Lower leg skin (tissue), 4 donors: ENCODE measurements around the gene DBH. TPM values are rescaled to one million over a fixed set of nuclear protein-coding genes. Genes with fewer than 3 reads are reported as not detected.
"Not testable (repeated sequence)": the region's sequence is repeated elsewhere in the genome, so short reads cannot be mapped to it uniquely, and the experiment has no call there.

ENCODE experiments used
- DNase-seq, 2 donors: peaks; one replicate each; pipeline ENCODE4 v3.0.0-alpha.2; 2019; ENCODE audit warnings: low spot score in 2 of 2
- H3K4me3 ChIP-seq: fragments of 200-600 bp; sonication (generic); 2 replicates; pipeline ENCODE4 v1.5.1; 2017; ENCODE audit warnings: mild to moderate bottlenecking, low read depth; ENCODE audit not compliant: poor library complexity, severe bottlenecking
- POLR2A ChIP-seq, 2 donors: fragments of 450-650 bp; IDR thresholded peaks; one replicate each; pipeline ENCODE4 v1.6.1; 2016 to 2017; ENCODE audit warnings: antibody characterized with exemption in 2 of 2, mild to moderate bottlenecking in 1 of 2, moderate library complexity in 1 of 2
- WGBS, 2 donors: methylation state at CpG; one replicate each; pipeline ENCODE4 v1.1.5; 2018; 5-methylcytosine and 5-hydroxymethylcytosine counted together
- intact Hi-C: fragments of 100-400 bp; cut with DNase I; formaldehyde crosslinking; loops from one replicate; pipeline ENCODE4 v1.15.0; 2023; ENCODE audit warnings: low total_unique reads
- total RNA-seq, 4 donors: library from RNA; depleted of rRNA; stranded (reverse); fragments of >200 nt; gene quantifications; one replicate each; pipeline ENCODE4 v1.1.0, GENCODE V29; 2016
- TF ChIP-seq, protein P1 (sequence below), 3 donors: fragments of 450-650 bp; IDR thresholded peaks; one replicate each; pipeline ENCODE4 v1.5.1; 2016; ENCODE audit warnings: antibody characterized with exemption in 3 of 3, mild to moderate bottlenecking in 3 of 3, moderate library complexity in 2 of 3

DBH gene
- total RNA-seq, 4 donors from 2014 or later, result 0.06 TPM; not detected in 3

DNA sequence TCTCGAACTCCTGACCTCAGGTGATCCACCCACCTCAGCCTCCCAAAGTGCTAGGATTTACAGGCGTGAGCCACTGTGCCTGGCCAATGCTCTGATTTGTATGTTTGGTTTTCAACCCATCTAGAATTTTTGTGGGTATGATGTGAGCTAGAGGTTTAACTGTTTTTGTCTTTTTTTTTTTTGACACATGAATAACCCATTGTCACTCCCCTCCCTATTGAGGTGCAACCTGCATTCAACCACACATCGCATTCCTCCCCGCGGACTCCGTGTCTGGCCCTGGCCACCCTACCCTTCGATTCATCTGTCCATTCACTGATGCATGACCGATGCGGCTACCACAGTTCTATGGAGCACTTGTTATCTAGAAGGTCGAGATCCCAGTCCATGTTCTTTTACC, 17.4 kb upstream of the DBH start:
- H3K4me3 ChIP-seq, result no peak overlapping the region
- DNase-seq, result no peak
- intact Hi-C loops, result no loop called here
- TF ChIP-seq, protein P1, sequence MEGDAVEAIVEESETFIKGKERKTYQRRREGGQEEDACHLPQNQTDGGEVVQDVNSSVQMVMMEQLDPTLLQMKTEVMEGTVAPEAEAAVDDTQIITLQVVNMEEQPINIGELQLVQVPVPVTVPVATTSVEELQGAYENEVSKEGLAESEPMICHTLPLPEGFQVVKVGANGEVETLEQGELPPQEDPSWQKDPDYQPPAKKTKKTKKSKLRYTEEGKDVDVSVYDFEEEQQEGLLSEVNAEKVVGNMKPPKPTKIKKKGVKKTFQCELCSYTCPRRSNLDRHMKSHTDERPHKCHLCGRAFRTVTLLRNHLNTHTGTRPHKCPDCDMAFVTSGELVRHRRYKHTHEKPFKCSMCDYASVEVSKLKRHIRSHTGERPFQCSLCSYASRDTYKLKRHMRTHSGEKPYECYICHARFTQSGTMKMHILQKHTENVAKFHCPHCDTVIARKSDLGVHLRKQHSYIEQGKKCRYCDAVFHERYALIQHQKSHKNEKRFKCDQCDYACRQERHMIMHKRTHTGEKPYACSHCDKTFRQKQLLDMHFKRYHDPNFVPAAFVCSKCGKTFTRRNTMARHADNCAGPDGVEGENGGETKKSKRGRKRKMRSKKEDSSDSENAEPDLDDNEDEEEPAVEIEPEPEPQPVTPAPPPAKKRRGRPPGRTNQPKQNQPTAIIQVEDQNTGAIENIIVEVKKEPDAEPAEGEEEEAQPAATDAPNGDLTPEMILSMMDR (IDR thresholded peaks at IDR 0.05), result no peak
- no peak for TF ChIP-seq POLR2A (IDR thresholded peaks at IDR 0.05)
- WGBS, 2 donors, result 86 to 88% methylated on average over 10 of the region's 10 CpGs

DNA sequence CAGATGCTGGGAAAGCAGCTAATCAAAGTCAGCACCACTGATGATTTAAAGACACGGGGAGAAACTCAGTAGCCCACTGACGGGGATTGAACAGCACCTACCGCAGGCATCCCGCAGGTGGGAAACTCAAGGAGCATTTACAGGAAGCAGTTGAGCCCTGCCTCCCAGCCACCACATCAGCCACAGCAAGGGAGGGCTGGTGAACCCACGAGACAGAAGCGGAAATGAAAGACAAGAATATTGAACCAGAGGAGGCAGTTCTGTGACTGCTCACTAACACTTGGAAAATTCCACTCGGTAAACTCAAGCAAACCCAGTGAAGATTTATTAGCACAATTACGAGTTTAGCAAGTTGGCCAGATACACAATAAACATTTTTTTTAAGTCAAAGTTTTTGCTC, 16.4 kb upstream of the DBH start:
- DNase-seq, result no peak

DNA sequence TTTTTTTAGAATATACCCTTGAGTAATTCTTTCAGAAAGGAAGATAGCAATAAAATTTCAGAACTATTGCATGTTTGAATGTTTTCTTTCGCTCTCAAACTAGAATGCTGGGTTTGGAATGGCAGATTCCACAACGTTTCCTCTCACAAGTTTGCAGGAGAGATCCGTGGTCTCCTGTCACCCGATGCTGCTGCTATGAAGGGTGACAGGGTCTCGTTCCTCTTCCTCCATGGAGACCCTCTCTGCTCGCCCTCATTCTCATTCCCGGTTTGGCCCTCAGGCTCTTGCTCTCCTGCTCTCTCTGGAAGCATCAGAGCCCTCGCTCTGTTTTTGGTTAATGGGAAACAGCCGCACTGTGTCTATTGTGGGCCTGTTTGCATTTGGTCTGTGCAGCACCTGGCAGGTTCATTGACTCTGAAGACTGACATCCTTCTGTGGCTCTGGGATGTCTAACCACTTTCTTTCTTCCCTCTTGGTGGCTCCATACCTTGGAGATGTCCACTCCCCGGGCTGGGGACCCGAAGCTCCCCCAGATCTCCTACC, 14.4 kb upstream of the DBH start:
- DNase-seq, result no peak
- intact Hi-C loops, result no loop called here
- no peak for TF ChIP-seq POLR2A (IDR thresholded peaks at IDR 0.05)
- TF ChIP-seq, protein P1 (IDR thresholded peaks at IDR 0.05), result no peak
- no peak overlapping the region for H3K4me3 ChIP-seq
- 58 to 63% methylated on average over 11 of the region's 11 CpGs for WGBS, 2 donors

More for the DNA sequence above, 16.4 kb upstream of the DBH start:
- 8 to 10% methylated on average over 8 of the region's 8 CpGs for WGBS, 2 donors
- H3K4me3 ChIP-seq, result no peak overlapping the region
- intact Hi-C loops, result no loop called here
- TF ChIP-seq, protein P1 (IDR thresholded peaks at IDR 0.05), result no peak
- TF ChIP-seq POLR2A (IDR thresholded peaks at IDR 0.05), result no peak

DNA sequence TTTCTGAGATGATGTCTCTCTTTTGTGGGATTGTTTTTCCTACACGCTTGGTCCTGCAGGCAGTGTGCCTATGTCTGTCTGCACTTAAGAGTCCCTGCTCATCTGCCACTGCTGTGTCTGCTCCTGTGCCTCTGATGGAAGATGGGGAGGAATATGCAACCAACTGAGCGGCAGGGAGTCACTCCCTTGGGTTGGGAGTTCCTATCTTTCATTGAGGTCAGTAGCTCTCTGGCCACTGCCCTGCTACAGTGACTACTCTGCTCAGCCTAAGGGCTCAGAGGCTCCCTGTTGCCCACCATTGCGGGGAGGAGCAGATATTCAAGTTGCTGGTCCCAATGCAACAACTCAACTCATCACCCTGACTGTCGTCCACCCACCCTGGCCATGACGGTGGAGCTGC, 13.6 kb upstream of the DBH start:
- WGBS, 2 donors, result 56 to 58% methylated on average over 4 of the region's 5 CpGs
- TF ChIP-seq, protein P1 (IDR thresholded peaks at IDR 0.05), result no peak
- no peak for TF ChIP-seq POLR2A (IDR thresholded peaks at IDR 0.05)
- no peak overlapping the region for H3K4me3 ChIP-seq
- DNase-seq, result no peak
- intact Hi-C loops, result no loop called here

DNA sequence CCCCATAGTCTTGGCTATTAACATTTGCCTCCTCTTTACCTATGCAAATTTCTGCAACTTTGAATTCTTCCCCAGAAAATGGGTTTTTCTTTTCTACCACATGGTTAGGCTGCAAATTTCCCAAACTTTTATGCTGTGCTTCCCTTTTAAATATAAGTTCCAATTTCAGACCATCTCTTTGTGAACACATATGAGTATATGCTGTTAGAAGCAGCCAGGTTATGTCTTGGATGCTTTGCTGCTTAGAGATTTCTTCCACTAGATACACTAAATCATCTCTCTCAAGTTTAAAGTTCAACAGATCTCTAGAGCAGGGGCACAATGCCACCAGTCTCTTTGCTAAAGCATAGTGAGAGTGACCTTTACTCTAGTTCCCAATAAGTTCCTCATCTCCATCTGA, 10.2 kb upstream of the DBH start:
- H3K4me3 ChIP-seq, intact Hi-C loops, DNase-seq: not testable (repeated sequence)

DNA sequence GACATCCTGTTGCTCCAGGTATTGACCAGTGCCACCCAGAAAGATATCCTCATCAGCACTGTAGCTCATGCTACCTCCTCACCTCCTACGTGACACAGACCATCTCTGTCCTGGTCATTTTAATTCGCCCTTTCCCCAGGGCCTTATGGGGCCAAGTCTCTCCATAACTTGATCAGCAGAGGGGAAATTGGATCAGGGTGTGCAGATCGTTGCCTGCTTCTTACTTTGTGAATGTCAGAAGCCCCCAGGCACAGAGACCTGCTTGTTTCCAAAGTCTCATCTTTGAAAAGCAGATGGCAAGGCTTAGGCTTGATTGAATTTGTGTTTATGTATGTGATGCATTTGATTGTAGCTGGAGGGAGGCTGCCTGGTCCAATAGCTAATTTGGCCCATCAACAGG, 8.8 kb upstream of the DBH start:
- H3K4me3 ChIP-seq, result no peak overlapping the region
- TF ChIP-seq, protein P1 (IDR thresholded peaks at IDR 0.05), result no peak
- intact Hi-C loops, result no loop called here
- no peak for DNase-seq
- WGBS, 2 donors, result 70% methylated on average over 3 of the region's 3 CpGs
